CMK (cell line): ENCODE data around the gene BRI3BP.

Experiments used
- DNase-seq: peaks from one replicate; pipeline ENCODE4 v3.0.0-alpha.2; 2010; ENCODE audit warnings: low read depth

BRI3BP gene

GRCh38 chr12:124993626-124994436 is at the start of gene BRI3BP:
BRI3BP (plus strand) TSS chr12:124993645; CDS start chr12:124993791, 146 bp downstream.
- DNase-seq = peak; percentile 40

GRCh38 chr12:124946447-124946793 is 47.0 kb upstream of the BRI3BP start:
- DNase-seq = no peak

- DNase-seq = no peak
These were observed 46.4 kb upstream of the BRI3BP start for GRCh38 chr12:124947013-124947412.

DNA sequence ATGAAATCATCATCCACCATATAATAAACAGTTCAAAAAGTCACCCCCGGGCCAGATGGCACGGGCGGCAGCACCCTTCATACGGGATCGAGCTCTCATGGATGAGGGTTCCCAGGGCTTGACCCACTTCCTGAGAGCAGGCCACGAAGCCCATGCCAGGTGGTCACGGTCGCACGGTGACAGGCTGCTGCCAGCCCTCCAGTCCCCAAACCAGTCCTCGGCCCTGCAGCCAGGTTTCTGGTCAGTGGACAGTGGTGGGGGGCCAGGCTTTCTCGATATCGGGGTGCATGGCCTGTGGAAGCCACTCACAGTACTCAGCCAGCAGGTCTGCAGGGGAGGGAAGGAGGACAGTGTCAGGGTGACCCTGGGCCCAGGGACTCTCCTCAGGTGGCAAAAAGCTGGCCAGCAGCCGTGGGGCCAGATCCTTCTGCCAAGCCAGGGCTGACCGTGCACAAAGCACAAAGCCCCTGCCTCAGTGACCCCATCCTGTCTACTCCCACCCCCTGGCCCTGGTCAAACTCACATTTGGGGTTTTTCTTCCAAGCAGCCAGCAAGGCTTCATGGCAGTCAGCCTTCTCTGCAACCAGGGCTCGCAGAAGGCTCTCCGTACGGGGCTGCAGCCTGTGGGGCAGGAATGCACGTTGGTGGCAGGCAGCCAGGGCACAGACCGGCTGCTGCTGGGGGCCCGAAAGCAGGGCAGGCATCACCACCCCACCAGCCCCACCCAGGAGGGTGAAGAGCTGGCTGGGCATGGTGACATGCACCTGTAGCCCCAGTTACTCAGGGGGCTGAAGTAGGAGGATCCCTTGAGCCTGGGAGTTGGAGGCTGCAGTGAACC is 45.7 kb upstream of the BRI3BP start:
- DNase-seq = no peak

DNA sequence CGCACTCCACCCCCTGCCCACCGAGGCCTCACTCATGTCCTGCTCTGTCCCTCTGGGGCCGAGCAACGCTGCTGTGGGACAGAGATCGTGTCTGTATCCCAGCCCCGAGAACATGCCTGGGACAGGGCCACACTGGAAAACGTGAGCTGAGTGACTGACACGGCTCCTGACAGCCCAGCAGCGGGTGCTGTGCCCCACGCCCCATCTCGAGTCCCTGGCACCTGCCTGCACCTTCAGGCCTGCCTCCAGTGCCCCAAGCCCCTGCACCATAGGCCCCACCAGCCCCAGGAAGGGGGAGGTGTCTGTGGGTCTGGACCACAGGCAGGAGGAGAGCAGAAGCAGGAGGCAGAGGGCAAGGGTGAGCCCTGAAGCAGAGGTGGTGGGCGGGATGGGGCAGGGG is 44.4 kb upstream of the BRI3BP start:
- DNase-seq = no peak

DNA sequence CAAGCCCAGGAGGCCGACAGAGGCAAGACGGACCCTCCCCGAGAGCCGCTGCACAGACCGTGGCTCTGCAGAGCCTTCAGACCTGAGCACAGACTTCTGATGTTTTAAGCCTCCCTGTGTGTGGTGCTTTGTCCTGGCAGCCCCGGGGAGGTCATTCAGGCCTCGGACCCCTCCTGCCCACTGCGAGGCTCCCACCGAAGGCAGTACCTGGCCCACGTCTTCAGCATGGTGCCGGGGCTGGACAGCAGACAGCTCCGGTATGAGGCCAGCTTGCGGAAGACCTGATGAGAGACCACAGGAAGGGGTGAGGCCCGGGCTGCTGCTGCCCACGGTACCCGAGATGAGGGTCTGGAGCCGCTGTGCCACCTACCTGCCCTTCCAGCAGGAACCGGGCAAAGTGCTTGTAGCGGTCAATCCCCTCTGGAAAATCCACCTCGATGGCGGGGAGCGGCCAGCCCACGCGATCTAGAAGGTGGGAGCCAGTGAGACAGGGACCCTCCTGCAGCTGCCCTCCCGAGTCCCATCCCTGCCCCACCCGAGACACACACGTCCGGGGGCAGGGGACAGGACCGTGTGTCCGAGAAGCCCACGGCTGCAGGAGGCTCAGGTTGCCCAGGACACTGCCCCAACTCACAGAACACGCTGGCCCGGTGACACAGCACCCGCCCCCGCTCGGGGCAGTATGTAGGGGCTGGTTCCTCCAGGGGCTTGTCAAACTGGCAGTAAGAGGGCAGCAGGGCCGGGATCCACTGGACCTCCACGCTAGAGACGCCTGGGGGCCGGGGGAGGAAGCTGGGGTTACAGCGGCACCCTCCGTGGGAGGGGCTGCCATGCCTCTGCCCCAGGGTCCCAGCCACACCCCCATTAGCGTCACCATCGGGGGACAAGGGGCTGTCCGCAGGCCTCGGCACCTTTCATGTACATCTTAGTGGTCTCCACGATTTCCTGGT is 43.4 kb upstream of the BRI3BP start:
- DNase-seq = no peak

DNA sequence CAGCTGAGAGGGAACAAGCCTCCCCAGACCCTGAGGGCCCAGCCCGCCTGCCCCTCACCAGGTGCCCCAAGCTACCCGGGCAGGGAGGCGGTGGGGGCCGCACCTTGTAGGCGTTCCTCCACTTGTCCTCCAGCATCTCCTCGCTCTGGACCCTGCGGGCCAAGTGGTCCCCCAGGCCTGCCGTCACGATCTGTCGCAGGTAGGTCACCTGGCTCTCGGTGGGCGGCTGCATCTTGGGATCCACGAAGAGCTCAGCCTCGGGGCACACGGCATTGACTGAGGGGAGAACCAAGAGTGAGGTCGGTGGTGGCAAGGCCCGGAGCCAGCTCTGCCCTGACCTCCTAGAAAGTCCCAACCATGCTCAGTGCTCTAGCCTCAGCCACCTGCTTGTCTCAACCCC is 41.1 kb upstream of the BRI3BP start:
- DNase-seq = no peak

GRCh38 chr12:124952801-124953200 is 40.6 kb upstream of the BRI3BP start:
- DNase-seq = no peak

- no peak for DNase-seq
These were observed 39.6 kb upstream of the BRI3BP start for GRCh38 chr12:124953689-124954405.

GRCh38 chr12:124954771-124955170 is 38.7 kb upstream of the BRI3BP start:
- DNase-seq = no peak

GRCh38 chr12:124956571-124956970 is 36.9 kb upstream of the BRI3BP start:
- no peak for DNase-seq

DNA sequence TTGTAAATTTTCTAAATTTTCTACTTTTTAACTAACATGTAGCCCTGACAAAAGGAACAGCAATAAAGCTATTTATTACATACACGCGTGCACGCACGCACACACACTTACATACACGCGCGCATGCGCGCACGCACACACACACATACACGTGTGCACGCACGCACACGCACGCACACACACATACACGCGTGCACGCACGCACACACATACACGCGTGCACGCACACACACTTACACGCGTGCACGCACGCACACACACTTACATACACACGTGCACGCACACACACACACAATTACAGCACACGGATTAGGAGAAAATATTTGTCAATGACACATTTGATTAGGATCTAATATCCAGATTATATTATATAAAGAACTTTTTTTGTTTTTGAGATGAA is 32.4 kb upstream of the BRI3BP start:
- no peak for DNase-seq

DNA sequence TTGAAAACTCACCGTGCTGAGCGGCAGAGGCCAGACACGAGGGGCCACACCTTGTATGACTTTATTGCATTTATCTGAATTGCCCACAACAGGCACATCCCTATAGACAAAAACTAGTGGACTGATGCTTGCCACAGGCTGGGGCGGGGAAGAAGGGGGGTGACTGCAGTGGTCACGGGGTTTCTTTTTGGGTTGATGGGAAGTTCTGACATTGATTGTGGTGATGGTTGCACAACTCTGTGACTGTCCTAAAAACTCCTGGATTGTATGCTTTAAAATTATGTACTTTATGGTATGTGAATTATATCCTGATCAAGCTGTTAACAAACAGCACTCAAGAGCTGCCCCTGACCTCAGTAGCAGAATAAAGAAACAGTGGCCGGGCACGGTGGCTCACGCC is 30.2 kb upstream of the BRI3BP start:
- DNase-seq = no peak

- DNase-seq = no peak
These were observed 29.2 kb upstream of the BRI3BP start for GRCh38 chr12:124964251-124964650.

- no peak for DNase-seq
These were observed 28.5 kb upstream of the BRI3BP start for GRCh38 chr12:124964836-124965462.

DNA sequence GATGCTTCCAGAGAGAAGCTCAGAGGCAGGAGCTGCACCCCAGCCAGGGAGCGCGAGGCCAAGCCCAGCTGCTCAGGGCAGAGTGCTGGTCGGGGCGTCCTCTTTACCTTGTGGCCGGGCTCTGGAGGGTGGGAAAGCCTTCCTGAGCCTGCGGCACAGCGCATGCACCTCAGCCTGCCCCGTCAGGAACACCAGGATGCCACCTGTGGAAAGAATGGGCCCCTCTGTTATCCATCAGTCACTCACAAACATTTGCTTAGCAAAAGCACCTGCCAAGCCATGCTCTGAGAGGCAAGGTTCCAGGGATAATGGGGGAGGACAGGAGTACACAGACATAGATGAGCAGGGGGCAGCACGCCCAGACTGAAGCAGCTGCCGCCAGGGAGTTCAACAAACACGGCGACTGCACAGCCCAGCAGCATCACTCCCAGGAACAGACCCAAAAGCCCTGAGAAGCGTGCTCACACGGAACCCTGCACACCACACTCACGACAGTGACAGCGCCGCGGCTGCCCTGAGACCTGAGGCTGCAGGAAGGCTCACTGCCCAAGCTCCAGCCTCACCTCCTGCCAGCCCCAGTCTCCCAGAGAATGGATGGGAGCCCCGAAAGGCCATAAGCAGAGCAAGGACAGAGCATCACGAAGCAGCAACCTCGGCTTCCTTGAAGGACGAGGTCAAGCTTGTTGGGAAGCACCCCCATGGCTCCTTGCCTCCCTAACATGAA is 26.3 kb upstream of the BRI3BP start:
- DNase-seq = no peak

GRCh38 chr12:124968656-124969055 is 24.8 kb upstream of the BRI3BP start:
- no peak for DNase-seq

DNA sequence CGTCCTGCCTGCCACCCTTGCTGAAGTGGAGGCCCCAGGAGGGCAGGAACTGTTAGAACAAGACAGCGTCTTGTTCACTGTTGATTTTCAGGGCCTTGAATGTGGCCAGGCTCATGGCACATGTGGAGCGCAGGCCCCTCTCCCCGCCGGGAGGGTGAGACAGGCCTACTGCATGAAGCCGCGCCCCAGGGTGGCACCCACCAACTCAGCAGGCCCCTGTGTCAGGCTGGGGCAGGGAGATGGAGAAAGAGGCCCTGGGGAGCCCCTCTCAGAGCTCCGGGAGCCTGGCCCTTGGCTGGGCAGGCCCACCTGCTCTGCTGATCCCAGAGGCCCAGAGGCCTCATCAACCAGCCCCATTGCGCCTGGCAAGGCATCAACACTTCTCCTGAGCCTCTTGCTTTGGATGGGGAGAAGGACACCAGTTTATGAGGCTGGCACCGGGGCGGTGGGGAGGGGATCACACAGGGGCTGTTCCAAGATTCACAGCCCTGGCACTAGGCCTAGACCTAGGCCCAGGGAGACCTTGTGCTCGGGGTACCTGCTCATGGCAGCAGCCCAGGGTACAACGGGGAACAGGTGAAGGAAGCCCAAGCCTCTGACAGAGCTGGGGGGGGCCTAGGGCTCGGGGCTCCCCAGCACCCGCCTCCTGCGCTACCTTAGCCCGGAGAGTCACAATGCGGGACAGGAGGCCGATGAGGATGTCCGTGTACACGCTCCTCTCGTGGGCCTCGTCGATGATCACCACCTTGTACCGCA is 22.6 kb upstream of the BRI3BP start:
- no peak for DNase-seq

DNA sequence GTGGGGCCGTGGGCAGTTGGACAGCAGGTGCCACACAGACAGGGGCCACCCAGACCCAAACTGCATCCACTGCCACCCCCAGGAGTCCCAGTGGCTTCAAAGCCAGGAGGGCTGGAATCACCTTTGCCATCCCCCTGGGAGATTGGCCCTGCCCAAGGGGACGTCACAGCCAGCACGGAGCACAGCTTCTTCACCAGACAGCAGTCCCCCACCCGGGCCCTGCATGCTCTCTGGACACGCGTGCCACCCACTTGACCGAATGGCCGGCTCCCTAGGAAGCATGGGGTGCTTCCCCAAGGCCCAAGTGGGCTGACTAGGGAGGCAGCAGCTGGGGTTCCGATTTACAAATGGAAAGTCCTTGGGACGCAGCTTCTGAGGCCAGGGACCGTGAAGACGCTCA is 21.8 kb upstream of the BRI3BP start:
- DNase-seq = no peak

DNA sequence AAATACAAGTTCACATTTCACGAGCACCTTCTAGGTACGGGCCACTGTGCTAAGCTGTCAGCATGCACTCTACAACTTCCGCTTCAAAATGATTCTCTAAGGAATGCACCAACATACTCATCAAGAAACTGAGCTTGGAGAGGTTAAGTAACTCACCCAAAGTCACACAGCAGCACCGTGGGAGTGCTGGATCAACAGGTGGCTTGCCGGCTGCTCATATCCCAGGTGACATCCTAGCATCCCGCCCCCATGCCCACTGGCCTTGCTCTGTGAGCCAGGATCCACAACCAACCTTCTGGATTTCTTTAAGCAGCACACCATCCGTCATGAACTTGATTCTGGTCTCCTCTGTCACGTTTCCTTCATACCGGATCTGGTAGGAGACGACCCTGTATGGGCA is 21.2 kb upstream of the BRI3BP start:
- DNase-seq = no peak
